Ramos (cell line): ENCODE data around the gene LRIT2.

Experiments
- in situ Hi-C: fragments of 300-500 bp; cut with MboI; formaldehyde crosslinking; loops from one replicate; pipeline ENCODE4 v1.14.3; 2022; ENCODE audit warnings: low sequenced_read_pairs; ENCODE audit not compliant: unreplicated experiment

Gene LRIT2

DNA sequence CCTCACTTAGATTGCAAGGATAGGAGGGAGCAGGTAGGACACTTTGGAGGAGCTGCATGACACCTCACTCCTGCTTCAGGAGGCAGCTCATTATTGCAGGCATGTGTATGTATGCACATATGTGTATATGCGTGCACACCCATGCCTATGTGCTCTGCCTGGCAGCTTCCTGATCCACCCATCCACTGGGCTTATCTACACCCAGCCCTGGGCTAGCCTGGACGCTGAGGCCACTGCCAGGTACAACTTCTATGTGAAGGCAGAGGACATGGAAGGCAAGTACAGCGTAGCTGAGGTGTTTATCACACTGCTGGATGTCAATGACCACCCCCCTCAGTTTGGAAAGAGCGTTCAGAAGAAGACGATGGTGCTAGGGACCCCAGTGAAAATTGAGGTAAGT is 13.3 kb downstream of the LRIT2 start:
- in situ Hi-C loops, result no loop called here

DNA sequence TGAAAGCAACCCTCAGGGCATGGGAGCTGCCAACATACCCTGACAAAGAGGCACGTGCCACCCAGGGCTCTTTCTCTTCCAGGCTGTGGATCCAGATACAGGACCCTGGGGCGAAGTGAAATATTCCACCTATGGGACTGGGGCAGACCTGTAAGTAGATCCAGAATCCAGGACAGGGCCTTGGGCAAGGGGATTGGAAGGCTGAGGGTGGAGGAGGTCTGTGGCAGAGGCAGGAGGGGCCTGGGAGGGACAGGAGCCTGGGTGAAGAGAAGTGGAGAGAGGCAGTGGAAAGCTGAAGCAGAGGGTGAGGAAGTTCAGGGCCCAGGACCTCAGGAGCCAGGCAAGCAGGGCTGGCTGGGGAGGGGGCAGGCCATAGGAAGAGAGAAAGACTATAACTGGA is 13.8 kb downstream of the LRIT2 start:
- in situ Hi-C loops, result no loop called here

DNA sequence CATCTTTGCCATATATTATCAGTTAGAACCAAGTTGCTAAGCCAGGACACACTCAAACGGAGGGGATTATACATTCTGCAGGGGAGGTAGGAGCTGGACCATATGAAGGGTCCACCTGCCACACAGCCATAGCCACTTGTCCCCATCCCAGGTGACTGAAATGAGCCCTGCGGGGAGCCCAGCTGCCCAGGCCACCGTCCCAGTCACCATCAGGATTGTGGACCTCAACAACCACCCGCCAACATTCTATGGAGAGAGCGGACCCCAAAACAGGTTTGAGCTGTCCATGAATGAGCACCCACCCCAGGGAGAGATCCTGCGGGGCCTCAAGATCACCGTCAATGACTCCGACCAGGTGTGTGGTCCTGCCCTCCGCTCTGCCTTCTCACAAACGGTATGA is 17.3 kb downstream of the LRIT2 start:
- in situ Hi-C loops, result loop anchor here (5.0 kb wide), 1 partner anchor 61 kb away; no protein-coding TSS in a partner anchor

DNA sequence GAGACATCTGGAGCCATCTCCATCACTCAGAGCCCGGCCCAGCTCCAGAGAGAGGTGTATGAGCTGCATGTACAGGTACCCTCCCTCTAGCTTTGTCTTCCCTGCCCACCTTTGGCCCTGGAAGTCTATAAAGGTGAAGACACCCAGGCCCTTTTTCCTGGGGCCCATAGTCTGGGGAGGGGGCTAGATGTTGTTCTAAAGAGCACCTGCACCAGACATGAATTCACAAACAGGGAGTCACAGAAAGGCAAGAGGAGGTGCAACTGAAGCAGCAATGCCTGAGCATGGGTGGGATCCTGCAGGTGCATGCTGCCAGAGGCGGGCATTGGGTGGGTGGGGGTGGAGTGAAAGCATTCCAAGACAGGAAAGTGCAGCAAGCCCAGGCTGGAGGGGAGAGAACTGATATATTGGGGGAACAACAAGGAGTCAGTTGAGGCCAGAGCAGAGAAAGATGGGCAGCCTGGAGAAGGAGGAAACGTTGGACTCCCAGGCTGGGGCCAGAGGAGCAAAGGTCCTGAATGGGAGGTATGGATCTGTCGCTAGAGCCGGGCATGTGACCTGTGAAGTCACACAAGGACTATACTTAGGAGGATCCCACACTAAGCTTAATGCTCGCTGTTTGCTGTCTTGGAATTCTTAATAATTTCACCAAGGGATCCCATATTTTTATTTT is 19.4 kb downstream of the LRIT2 start:
- in situ Hi-C loops, result loop anchor here (5.0 kb wide), 1 partner anchor 59 kb away; no protein-coding TSS in a partner anchor

DNA sequence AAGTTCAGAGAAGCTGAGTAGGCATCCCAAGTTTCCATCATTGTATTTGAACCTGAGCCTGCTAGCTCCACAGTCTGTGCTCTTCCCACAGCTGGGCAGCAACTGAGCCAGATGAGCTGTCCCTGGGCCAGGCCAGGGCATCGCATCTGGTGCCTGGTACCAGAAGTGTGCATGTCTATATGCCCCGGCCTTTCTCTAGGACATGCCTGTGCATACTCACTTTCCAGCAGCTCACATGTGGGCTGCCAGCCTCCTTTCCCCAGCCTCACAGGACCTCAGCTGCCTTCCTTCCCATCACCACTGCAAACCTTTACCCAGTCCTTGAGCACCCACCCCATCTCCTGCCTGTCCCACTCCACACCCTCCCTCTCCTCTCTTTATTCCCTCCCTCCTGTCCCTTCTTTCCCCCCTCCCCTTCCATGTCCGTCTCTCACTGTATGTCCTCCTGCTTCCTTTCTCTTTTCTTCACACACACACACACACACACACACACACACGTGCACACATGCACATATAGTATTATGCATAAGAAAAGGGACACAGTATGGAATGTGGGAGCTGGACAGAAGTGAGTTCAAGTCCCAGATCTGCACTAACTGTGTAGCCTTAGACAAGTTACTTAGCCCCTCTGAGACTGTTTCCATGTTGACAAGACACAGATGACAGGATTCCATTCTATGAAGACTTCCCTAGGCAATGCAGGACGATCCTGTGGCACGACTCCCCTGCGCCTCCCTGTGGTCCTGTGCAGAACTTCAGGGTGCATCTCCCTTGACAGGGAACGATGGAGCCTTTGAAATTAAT is 20.1 kb downstream of the LRIT2 start:
- in situ Hi-C loops, result loop anchor here (5.0 kb wide), 1 partner anchor 58 kb away; no protein-coding TSS in a partner anchor

DNA sequence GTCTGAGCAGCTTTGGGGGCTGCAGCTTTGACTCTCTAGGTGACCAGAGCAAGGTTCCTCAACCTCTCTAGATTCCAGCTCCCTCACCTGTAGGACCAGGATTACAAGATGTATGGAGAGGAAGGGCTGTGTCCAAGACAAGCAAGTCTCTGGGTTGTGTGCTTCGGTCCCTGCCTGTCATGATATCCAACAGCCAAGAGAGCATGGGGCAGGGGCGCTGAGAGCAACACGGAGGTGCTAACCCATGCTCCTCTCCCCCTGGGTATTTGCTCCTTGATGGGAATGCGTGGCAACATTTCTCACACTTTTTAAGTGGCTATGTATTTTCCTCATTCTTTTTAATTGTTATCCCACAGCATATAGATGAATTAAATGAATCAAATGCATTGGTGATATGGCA is 20.7 kb downstream of the LRIT2 start:
- in situ Hi-C loops, result loop anchor here (5.0 kb wide), 1 partner anchor 57 kb away; no protein-coding TSS in a partner anchor

DNA sequence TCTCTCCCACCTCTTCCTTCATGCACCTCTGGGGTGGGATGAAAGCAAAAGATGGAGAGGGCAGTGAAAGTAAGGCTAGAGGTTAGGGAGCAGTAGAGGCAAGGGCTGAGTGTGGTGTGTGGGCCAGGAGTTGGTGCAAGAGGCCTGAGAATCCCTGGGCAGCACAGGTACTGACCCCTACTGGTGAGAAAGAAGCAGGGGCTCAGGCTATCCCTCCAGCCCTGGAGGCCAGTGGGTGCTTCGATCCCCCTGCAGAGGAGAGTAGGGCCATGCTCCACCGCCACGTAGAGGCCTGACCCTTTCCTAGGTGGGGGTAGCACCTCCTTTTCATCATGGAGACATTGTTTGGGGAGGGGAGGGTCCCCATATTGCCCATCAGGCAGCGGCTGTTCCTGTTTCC is 21.2 kb downstream of the LRIT2 start:
- in situ Hi-C loops, result no loop called here

DNA sequence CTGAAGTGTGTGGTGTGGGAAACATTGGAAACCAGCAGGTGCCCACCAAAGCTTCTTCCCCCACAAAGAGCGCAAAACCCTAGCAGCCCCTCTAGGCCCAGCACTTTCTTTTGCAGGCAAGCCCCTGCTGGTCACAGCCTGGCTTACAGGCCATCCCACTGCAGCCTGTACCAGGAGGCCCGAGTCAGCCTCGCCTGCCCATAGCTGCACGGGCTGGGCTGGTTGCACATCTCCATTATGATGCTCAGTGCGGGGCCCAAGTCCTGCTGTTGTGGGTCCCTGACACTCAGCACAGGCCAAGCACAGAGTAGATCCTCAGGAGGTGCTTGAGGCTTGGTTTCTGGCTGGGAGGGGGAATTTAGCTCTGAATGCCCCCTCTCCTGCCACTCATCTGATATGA is 23.0 kb downstream of the LRIT2 start:
- in situ Hi-C loops, result no loop called here

DNA sequence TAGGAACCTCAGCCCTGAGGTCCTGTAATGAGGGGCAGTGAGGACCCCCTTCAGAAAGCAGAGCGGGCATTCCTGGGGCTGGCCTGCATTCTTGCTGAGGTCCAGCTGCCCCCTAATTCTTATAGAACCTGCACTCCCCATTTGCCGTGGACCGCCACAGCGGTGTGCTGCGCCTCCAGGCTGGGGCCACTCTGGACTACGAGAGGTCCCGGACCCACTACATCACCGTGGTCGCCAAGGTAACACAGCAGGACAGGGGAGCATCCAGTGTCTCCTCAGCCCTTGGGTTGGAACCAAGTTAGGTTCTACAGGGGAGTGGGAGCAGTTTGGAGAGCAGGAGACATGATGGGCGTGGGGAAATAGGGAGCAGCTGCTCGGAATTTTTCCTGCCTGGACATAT is 23.7 kb downstream of the LRIT2 start:
- in situ Hi-C loops, result no loop called here

DNA sequence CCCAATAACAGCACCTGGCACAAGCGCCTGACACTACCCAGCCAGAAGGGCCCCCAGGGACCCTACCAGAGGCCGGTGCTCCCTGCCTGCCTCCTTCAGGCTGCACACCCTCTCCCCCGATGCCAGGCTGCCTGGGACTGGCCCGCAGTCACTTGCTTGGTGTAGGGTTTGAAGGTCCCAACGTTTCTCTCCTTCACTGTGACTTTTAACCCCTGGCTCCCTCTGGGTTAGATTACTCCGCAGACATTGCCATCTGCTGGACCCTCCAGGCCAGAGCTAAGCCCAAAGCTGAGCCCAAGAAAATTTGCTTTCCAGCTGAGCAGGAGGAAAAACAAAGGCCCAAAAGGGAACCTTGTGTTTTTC is 24.1 kb downstream of the LRIT2 start:
- in situ Hi-C loops, result no loop called here

DNA sequence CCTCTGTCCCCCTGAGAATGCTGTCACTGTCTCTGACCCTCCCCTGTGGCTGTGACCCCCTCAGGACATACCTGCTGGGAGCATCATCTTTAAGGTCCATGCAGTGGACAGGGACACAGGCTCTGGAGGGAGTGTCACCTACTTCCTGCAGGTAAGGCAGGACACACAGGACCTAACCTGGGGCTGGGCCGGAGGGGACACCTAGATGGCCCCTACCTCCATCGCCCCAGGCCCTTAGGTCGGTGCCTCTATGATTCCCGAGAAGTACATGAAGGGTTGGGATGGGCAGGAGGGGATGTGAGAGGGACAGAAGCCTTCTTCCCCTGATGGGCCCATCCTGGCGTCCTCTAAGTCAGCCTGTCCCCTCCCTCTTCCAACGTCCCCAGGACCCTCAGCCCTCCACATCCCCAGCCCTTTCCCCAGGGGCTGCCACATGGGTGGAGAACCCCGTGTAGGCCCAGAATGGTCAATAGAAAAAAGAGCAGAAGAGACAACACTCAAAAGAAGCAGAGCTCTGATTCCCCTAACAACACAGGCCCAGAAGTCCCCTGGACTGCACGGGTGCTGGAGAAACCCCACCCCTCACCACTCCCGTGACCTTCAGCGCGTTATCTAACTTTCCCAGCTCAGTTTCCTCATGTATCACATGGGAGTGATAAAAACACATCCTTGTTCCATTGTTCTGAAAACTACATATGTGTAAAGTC is 24.7 kb downstream of the LRIT2 start:
- in situ Hi-C loops, result no loop called here

DNA sequence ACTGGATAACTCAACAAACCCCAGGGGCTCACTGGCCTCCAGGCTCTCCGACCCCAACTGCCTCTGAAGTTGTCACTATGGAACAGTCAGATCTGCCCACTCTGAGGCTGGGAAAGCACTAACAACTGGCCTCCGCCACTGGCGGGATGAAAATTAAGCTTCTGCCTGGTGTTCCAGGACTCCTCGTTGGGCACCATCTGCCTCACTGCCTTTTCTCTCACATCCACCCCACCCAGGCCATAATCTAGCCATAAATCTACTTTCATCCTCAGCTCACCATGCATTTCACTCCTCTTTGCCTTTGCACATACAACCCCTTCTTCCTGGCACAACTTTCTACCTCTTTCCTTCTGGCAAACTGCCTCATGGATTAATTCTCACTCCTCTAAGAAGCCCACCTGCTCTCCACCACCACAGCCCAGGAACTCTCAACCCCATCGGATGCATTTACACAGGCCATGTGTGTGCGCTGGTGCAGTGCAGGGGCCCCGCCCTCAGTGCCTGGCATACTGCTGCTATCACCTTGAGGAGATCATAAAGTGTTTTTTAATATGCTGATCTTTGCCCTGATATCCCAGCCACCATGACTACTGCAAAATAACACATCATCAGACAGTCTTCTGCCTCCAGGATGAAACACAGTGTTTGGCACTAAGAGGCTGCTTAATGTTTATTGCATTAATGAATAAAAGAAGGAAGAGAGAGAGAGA is 27.0 kb downstream of the LRIT2 start:
- in situ Hi-C loops, result no loop called here

DNA sequence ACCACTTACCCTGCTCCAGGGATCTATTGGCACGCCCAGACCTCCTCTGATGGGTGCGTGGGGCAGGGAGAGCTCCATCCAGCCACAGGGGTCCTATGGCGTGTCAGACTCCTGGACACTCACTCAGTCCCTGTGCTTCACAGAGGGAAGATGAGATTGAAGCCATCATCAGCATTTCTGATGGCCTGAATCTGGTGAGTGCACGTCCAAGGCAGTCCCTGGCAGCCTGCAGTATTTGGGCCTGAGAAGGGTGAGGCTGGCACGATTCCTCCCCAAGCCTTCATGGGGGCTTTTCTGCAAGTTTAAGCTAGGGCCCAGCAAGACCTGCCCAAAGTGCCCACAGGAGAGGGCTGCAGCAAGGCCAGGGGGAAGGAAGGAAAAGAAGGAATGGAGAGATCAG is 27.7 kb downstream of the LRIT2 start:
- in situ Hi-C loops, result no loop called here

DNA sequence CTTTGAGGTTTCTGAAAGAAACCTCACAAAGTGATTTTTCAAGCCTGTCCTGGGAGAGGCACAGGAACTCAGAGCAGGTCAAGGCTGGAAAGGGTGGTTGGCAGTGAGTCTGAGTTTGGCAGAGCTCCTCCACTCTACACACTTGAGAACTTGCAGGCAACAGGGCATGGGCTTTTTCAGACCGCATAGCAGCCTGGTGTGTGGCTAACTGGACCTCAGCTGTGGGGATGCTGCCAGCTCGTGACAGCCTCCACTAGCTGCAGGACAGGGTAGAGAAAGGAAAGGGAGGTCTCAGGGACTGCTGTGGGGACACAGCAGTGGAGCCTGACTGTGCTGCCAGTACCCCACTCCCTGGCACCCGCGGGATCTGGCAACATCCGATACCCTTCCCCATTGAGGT is 28.4 kb downstream of the LRIT2 start:
- in situ Hi-C loops, result no loop called here

DNA sequence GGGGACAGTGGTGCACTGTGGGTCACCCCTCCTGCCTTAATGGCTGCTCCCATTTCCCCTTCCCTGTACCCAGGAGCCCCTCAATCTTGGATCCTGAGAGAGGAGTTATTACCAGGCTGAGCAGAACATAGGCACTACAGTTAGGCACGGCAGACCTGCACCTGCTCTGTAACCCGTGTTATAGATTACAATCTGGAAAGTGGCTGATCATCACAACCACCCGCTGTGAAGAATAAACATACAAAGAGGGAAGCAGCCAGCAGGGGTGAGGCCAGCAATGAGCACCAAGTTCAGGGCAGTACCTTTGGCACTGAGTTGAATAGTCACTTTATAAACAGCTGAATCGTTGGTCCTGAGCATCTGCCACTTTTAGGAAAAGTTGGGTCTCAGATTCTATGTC is 29.3 kb downstream of the LRIT2 start:
- in situ Hi-C loops, result no loop called here

DNA sequence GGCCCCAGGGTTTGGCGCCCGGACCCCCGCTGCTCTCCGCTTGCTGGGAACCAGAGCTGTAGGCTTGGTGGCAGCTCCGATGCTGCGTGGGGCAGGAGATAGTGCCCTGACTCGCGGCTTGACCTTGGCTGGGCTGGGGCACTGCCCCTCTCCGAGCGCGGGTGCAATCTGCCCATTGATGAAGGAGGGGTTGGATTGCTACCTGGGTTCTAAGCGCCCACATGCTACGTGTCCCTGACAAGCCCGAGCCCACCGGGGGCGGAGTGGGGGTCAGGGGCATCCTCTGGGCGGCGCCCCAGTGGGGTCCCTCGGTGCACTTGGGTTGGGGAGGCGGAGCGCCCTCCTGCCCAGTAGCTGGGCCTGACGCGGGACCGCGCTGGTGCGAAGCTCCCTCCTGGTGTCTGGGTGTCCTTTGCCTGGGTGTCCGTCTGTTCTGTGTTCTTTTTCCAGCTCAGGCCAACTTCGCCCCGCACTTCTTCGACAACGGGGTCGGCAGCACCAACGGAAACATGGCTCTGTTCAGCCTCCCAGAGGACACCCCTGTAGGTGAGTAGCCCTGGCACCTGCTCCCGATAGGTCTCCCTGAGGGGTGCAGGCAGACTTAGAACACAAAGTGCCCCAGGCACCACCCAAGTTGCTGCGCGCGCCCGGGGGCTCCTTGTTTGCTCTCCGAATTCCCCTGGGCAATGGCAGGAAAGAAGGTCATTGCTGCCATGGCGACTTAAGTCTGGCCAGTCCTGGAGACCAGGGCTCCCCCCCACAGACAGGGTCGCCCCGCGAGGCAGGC is 30.1 kb downstream of the LRIT2 start:
- in situ Hi-C loops, result no loop called here

DNA sequence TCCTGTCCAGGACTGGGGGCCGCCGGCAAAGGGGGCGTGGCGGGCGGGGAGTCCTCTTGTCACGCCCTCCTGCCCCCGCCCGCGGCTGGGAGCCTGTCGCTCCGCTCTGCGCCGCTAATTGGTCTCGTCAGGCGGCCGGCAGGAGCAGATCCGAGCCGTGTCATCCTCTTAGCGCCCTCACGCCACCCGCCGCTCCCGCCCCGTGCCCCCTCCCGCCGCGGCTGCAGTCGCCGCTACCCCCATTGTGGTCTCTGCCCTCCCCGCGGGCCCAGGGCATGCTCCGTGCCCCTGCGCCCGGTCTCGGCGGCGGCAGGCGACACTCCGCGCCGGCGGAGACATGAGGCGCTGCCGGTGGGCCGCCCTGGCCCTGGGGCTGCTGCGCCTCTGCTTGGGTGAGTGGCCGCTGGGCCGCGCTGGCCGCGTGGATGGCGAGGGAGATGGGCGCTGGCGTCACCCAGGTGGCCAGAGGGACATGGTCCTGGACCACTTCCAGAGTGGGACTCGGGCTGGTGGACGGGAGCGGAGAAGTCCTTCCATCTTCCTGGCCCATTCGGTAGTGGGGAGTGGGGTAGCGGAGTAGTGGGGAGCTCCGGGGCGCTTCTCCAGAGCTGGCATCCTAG is 30.8 kb downstream of the LRIT2 start, which contains the start of gene CDHR1:
CDHR1 (plus strand) TSS at position 114 of the 620 bp plus-strand sequence; CDS start at position 338, 224 bp downstream.
- in situ Hi-C loops, result no loop called here

DNA sequence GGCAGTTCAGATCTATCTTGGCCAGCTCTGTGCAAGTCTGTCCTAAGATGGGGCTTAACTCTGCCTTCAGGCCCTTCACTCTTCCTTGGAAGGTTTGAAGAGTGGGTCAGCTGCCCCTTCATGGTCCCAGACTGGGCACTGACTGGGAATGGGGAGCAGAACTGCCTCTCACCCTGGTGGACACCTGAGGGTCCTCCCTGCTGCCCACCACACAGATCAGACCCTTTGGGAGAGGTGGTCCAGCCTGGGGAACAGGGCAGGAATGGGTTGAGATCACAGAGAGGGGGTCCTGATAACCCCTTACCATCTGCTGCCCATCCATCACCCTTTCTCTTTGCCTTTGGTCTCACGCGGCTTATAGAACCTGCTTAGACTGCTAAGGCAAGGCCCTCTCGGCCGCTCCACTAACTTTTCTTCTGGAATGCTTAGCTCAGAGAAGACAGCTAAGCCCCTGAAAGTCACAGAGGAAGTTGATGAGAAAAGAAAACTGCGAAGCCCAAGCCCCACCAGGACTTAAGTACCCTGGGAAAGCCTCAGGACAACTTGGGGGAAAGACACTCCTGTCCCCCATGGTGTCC is 31.4 kb downstream of the LRIT2 start:
- in situ Hi-C loops, result no loop called here

DNA sequence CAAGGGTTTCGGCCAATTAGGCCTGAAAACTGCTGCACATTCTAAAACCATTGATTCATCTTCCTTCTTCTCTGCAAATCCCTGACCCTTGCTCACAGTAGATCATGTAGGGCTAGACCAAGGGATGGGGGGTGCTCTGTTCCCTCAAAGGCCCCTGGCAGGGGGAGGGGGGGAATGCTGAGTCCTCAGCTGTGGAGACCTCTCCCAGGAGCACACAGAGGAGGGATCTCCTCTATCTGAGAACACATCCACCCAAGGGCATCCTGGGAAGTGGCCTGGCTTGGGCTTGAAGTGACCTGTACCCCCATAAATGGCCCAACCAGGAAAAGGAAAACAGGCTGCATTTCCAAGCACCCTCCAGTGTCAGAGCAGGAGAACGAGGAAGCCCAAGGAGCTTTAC is 32.0 kb downstream of the LRIT2 start:
- in situ Hi-C loops, result no loop called here
